Activated effector memory CD4-positive, alpha-beta T cell treated with Interleukin-2 at 50 U/mL for 16 hours (primary cell): ENCODE results near the gene ZBTB18.

Source experiments
- DNase-seq: peaks from one replicate; pipeline ENCODE4 v3.0.0-alpha.2; 2020

Gene ZBTB18

DNA sequence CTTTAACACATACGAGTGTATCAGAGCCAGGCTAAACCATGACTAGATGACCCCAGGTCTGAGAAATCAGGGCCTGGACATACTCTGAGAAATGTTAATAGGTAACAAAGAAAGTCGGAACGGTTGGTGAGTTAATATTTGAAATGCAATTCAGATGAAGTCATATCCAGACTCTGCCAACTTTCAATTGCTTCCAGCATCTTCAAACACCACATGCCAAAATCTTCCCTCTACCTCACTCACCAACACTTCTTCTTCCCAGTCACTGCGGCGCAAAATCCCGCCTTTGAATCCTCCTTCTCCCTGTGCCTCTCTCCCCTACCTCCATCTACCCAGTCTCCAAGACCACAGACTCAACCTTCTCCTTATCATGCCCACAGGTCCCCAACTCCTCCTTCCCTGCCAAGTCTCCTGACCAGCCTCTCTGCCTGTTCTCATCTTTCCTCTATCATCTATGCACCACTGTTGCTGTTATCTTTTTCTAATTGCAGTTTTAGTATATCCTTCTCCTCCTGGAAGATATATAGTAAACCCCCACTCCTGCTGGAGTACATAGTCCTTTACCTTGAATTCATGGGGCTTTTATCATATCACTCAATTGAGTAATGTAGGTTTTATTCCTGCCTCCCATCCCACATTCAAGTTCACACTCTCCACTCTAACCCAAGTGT, 41.3 kb downstream of the ZBTB18 start:
- DNase-seq, result no peak

DNA sequence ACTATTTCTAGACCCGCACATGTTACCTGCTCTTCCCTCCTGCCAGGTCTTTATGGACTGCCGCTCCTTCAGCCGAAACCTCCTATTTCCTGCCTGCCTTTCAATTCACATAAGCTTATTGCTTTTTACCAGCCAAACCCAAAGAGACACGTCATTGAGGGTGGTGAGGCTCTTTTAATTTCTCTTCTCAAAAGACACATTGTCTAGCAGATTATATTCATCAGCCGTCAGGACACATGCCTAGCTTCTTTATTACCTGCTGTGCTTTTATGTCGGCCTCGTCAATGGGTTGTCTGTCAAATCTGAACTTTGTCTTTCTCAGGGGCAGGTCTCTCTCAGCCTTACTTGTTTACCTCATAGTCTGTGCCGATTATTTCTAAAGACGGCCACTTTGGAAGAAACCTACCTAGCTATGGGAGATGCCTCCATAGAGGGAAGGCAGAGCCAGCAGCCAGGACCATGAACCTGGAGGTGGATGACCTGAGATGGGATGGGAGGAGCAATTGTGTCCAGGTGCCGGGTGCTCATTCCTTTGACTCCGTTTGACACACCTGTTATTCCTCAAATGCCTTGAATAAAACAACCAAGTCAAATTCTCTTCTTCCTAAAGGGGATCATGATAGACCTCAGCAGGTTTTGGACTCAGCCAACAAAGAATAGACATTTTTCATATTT, 42.0 kb downstream of the ZBTB18 start:
- no peak for DNase-seq

DNA sequence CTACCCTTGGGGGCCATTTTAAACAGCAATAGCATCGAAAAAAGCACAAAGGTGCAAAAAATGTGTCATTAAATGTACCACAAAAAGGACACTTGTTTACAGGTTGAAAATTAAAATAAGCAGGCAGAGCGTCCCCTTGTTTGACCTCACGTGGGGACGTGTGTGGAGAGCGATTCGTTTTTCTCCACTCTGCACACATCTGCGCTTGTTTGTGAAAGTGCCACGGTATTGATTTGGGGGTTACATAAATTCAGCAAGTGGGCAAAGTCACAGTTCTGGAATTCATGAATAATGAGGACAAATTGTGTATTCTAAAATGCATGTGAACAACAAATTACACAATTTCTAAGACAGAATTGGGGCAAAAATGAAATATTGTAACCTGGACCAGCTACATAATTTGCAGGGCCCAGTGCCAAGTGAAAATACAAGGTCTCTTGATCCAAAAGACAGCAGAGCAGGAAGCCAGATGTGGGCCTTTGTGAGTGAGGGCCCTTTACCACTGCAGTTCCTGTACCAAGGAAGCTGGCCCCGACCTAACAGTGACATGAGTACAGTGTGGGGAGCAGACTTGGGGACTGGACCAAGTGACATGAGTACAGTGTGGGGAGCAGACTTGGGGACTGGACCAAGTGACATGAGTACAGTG, 43.9 kb downstream of the ZBTB18 start:
- no peak for DNase-seq

DNA sequence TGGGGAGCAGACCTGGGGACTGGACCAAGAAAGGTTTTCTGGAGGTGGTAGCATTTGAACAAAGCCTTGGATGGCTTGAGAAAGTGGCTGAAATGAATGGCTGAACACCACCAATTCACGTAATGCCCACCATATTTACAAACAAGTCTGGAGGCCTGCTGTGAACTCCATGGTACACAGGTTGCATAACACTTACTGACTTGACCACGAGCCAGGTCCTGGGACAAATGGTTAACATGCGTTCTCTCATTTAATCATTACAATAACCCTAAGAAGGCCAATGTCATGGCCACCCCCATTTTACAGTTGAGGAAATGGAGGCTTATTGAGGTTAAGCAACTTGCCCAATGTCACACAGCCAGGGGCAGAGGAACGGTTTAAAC, 44.4 kb downstream of the ZBTB18 start:
- no peak for DNase-seq

DNA sequence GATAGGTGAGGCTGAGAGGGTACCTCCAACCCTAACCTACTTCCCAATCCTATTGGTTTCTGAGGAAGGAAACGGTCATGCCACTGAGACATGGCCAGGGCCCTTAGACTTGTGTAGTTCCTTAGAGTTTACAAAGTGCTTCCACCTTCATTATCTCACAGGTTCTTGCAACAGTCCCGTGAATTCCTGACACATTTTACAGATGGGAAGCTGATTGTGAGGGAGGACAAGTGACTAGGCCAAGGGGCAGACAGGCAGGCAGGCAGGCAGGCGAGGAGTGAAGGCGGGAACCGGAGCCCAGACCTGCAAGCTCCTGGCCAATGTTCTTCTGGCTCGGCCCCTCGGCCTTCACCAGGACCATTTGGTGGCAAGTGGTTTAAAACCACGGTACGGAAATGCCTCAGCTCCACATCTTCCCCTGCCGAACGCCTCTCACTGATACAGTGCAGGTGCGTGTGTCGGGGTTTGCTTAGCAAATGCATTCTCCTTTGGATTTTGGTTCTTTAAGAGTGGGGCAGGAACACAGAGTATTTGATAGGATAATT, 45.1 kb downstream of the ZBTB18 start:
- no peak for DNase-seq

DNA sequence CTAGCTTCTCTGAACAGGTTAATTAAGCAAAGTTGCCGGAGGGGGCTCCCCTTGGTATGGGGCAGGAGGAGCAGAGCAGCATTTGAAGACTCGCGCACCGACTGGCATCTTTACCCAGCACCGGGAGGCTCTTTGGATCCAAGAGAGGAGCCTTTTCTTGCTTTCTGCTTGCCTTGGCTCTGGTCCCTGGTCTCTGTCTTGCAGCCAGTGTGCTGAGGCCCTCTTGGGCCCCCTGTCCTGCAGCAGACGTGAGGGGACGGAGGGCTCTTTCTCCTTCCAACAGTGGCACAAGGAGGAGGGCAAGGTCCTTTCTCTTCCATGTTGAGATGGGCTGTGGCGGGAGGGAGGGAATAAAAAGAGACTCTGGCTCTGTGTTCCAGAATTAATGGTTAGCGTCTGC, 45.6 kb downstream of the ZBTB18 start:
- no peak for DNase-seq

DNA sequence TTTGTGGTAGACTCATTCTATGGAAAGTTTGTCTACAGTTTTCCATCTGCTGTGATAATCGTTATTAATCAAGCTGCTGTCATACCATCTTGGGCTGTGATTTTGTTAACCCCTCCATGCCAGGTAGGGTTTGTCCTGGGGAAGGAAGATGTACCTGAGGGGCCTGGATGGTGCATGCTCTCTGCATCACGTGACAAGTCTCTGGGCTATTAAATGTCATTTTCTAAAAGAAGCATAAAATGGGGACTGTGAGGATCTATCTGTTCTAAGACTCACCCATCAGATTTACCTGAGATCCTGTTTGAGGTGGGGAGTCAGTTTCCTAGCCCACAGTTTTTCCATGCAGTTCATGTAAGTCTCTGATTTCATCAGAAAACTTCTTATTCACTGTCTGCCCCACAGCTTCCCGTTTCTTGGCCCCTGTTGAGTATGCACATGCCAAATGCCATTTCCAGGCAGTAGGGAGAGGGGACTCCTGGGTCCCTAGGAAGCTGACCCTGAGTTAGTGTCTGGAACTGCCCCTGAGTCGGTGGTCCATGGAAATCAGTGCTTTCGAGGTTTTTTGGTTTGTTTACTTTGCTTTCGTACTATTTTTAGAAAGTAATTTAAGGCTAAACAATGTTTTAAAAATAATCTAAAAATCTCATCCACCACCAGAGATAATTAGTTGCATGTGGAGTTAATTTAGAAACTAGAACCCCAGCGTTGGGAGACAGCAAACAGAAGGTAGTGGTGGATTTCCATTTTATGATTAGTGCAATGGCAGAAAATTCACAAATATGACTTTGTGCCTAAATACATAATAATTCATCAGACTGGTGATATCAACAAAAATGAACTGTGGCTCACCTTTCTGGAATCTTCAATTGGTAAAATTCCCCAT, 46.7 kb downstream of the ZBTB18 start:
- DNase-seq, result no peak

DNA sequence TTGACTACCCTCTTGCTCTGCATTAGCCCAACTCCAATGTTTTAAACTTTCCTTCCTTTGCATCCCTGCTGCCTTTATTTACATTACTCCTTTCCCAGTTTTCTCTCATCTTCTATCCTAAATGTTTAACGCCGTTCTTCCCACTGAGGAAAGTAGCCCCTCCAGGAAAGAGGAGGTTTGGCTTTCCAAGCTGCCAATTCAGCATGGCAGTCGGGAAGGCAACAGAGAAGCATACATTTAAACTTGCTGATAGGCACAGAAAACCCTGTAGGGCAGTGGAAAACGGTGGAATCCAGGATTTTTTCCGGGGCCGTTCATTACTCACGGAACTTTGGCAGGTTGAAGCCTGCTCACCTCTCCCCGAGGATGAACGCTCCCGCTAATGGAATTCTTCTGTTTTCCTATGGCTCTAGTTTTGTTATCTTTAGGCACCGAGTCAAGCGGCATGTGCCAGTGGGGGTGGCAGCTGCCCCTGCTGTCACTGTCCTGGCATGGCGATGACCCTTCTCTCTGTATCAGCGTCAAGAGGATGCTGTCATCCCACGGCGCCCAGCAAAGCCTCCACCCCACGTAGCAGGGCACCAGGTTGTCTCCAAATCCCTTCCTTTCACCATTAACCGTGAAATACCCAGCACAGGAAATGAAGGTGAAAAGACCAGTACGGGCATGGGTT, 48.3 kb downstream of the ZBTB18 start:
- no peak for DNase-seq

DNA sequence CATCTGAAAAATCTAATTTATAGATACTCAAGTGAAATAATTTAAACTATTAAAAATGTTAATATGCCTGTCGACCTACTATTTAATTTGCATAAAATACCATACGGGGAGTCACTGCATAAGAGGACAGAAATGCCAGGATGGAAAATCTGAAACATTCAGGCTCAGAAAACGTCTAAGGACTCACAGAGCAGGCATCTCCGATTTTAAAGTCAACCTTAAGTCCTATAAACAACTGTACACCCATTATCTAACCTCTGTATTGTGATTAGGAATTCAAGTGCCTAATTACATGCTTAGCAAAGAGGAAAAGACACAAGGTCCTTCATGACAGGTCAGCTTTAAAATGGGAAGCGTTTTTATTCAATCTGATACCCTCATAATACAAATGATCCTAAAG, 49.2 kb downstream of the ZBTB18 start:
- DNase-seq, result no peak

DNA sequence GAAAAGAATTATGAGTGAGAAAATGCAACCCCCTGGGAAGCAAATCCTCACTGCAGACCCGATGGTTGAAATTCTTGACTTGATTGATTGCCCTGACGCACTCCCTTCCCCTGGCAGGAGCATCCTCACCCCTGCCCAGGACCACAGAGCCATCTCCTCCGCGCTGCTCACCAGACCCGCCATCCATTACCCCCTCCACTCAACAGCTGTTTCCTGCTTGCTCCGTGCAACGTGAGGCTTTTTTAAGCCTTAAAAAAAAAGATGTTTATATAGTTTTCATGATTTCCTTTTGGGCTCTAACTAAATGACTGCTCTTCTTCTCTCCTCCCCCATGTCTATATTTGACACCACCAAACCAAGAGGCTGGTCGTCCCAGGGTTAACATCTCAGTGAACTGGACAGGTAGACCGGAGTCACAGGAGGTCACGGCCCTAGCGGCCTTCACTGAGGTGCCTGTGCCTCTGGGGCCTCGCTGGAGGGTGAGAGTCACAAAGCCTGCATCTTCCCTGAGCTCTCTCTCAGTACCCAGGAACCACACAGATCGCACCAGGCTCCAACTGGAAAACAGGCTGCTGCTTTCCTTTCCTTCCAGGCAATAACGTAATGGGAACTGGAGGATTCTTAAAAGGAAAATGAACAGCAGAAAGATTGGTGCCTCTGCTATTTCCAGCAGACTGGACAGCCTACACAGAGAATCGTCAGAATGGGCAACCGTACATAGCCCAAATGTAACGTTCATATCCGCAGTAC, 49.8 kb downstream of the ZBTB18 start:
- no peak for DNase-seq

DNA sequence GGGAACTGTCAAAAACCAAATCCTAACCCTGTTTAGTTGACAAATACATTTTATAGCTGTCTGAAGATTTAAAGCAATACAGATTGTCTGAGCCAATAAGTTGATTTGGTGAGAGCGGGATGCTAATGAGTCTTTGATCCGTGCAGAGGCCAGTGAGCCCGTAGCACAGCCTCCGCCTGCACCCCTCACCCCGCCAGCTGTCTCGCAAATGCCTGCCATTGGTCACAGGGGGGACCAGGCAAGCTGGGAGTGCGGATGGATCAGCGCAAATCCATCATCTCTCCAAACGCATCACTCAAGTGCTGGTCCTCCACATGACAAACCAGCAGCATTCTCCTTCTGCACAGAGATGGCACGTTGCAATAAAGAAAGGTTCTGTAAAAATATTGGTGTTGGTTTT, 51.0 kb downstream of the ZBTB18 start:
- no peak for DNase-seq

DNA sequence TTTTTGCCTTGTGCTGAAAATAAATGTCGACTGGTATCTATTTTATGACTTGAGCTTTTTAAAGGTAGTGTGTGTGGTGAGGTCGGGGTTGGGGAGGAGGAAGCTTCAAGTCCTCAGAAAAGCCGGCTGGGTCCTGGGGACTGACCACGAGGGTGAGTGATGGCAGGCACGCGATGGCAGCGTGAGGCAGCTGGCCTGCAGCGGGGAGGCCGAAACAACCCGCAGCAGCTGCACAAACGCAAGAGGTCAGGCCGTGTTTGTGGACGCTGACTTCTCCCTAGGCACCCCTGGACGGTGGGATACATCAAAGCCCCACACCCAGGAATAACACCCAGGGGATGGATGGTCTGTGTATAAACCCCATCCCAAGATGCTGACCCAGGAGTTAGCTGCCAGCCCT, 51.4 kb downstream of the ZBTB18 start:
- DNase-seq, result no peak

DNA sequence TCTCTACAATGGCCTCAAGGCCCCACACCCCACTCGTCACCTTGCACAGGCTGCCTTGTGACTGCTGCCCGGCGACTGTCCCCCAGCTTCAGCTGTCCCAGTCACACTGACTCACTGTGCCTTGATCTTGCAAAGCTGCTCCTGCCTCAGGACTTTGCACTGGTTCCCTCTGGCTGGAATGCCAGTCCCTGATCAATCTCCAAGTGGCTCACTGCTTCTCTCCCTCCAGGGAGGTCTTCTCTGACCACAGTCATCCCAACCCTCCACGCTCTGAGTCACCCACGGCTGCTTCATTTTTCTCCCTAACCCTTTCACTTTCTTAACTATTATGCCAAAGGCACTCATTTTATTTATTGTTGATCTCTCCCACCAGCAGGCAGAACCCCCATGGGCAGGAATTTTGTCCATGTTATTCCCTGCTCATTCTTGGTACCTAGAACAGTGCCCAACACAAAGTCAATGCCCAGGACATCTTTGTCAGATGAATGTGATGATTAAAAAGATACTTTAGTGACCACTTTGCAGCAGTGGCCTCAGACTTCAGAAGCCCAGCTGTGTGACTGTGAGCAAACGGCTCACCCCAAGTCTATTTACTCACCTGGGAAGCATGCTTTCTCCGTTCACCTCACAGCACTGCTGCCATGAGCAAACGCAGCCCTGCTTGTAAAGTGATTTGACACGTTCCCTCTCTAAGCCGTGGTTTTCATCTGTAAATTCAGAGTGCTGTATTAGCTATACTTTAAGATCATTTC, 53.4 kb downstream of the ZBTB18 start:
- DNase-seq, result no peak

DNA sequence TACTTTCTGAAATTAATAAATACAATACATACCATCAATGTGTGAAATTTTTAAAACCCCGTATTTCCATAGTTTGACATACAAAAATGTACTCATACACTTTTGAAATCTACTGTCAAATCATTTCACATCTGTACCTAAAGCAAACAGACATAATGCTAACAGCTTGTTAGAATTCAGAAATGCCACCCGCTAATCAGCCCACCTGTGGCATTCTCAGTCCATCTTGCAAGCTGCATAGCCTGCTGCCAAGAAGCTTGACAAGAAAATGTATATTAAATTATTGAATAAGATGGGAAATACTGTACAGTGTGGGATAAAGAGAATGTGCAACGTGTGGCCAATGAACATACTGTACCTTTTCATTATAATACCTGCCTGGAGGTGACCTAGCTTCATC, 55.1 kb downstream of the ZBTB18 start:
- DNase-seq, result no peak
